OCI-LY1 (cell line): ENCODE measurements around the gene TMEM89.

Experiments used
- EZH2 ChIP-seq: fragments of 200-600 bp; sonication (generic), shearing (Covaris generic); IDR thresholded peaks from 2 replicates; pipeline ENCODE4 v1.8.0; 2017; ENCODE audit warnings: borderline replicate concordance, mixed run types, mild to moderate bottlenecking, antibody characterized with exemption, low read length, moderate library complexity, mixed read lengths
- TF ChIP-seq, protein P1 (sequence below): fragments of 200-600 bp; sonication (generic), shearing (Covaris generic); IDR thresholded peaks from 2 replicates; pipeline ENCODE4 v1.5.1; 2017; ENCODE audit warnings: mild to moderate bottlenecking, antibody characterized with exemption, low read length, moderate library complexity, mixed read lengths

DNA sequence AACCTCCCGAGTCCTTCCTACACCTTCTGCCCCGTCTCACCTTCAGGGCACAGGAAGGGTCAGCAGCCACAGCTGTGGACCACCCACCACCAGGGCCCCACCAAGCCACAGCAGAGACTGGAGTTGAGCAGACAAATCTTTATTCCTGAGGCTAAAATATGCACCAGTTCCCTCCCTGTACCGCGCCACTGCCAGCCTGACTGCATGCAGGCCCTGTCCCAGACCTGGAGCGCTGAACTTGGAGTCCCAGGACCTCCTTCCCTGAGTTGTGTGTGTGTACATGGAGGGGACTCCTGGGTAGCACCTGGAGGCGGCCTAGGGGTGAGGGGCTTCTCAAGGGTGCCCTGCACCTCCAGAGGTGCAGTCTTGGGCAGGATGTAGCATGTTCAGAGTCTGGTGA is 4.0 kb upstream of the TMEM89 start:
- TF ChIP-seq, protein P1, sequence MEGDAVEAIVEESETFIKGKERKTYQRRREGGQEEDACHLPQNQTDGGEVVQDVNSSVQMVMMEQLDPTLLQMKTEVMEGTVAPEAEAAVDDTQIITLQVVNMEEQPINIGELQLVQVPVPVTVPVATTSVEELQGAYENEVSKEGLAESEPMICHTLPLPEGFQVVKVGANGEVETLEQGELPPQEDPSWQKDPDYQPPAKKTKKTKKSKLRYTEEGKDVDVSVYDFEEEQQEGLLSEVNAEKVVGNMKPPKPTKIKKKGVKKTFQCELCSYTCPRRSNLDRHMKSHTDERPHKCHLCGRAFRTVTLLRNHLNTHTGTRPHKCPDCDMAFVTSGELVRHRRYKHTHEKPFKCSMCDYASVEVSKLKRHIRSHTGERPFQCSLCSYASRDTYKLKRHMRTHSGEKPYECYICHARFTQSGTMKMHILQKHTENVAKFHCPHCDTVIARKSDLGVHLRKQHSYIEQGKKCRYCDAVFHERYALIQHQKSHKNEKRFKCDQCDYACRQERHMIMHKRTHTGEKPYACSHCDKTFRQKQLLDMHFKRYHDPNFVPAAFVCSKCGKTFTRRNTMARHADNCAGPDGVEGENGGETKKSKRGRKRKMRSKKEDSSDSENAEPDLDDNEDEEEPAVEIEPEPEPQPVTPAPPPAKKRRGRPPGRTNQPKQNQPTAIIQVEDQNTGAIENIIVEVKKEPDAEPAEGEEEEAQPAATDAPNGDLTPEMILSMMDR: no peak
- TF ChIP-seq EZH2: no peak
